Uterus (tissue), 4 donors: ENCODE data around the gene MAMLD1. TPM values are rescaled to one million over a fixed set of nuclear protein-coding genes. Genes with fewer than 3 reads are reported as not detected.

Experiments used
- DNase-seq, 2 donors: peaks; one replicate each; pipeline ENCODE4 v3.0.0-alpha.2; 2019 to 2020
- H3K27ac ChIP-seq, 2 donors: fragments of 200-600 bp; sonication (generic); 1 replicate in 1 of 2; 2 replicates in 1 of 2; pipeline ENCODE4 v1.5.1; 2016 to 2018
- H3K27me3 ChIP-seq, 2 donors: fragments of 200-600 bp; sonication (generic); one replicate each; pipeline ENCODE4 v1.5.1; 2018 to 2019; ENCODE audit warnings: control low read depth in 1 of 2
- H3K36me3 ChIP-seq, 2 donors: fragments of 200-600 bp; sonication (generic); one replicate each; pipeline ENCODE4 v1.5.1; 2019; ENCODE audit warnings: control low read depth in 1 of 2
- H3K4me1 ChIP-seq, 2 donors: fragments of 200-600 bp; sonication (generic); one replicate each; pipeline ENCODE4 v1.5.1; 2018 to 2019; ENCODE audit warnings: control low read depth in 1 of 2
- H3K4me3 ChIP-seq, 2 donors: fragments of 200-600 bp; sonication (generic); 1 replicate in 1 of 2; 2 replicates in 1 of 2; pipeline ENCODE4 v1.5.1; 2018 to 2019; ENCODE audit warnings: mild to moderate bottlenecking in 1 of 2
- H3K9me3 ChIP-seq, 2 donors: fragments of 200-600 bp; sonication (generic); one replicate each; pipeline ENCODE4 v1.5.1; 2019; ENCODE audit warnings: control low read depth in 1 of 2
- CTCF ChIP-seq, 4 experiments: fragments of 200-600 bp in 2 of 4; fragments of 450-650 bp in 2 of 4; sonication (generic) in 2 of 4; IDR thresholded peaks; one replicate each; pipeline ENCODE4 v1.5.1; 2016 to 2019; ENCODE audit warnings: antibody characterized with exemption in 4 of 4, mild to moderate bottlenecking in 2 of 4, moderate library complexity in 1 of 4
- POLR2A ChIP-seq, 2 donors: fragments of 450-650 bp; IDR thresholded peaks; one replicate each; pipeline ENCODE4 v1.6.1; 2016; ENCODE audit warnings: antibody characterized with exemption in 2 of 2, mild to moderate bottlenecking in 1 of 2, moderate library complexity in 1 of 2
- intact Hi-C: fragments of 100-400 bp; cut with DNase I; formaldehyde crosslinking; loops from one replicate; pipeline ENCODE4 v1.15.1; 2023; ENCODE audit warnings: low total_unique reads
- total RNA-seq, 4 donors: library from RNA; depleted of rRNA in 3 of 4; stranded (reverse); fragments of >200 nt in 3 of 4; gene quantifications; one replicate each; pipeline versions ENCODE4 v1.1.0 to v1.2.4, GENCODE V29; 2014 to 2023
- donor health status: DM: yes; HTN: yes; CAD: no.

Gene MAMLD1
- total RNA-seq, 4 donors from 2014 or later: 0.77 to 20.6 (median 2.2) TPM

- intact Hi-C loops: no loop called here
- DNase-seq: no peak
These were observed 126.4 kb downstream of the MAMLD1 start for GRCh38 chrX:150489359-150490015.

GRCh38 chrX:150495496-150495895, 132.4 kb downstream of the MAMLD1 start:
- H3K4me3 ChIP-seq: no peak overlapping the region
- intact Hi-C loops: no loop called here
- H3K27ac ChIP-seq: no peak overlapping the region
- no peaks in the 10 kb centered on the region for H3K4me1 ChIP-seq
- no peaks in the 10 kb centered on the region for H3K36me3 ChIP-seq
- no peaks in the 10 kb centered on the region for H3K27me3 ChIP-seq
- no peak for TF ChIP-seq CTCF (IDR thresholded peaks at IDR 0.05)
- no peak for TF ChIP-seq POLR2A (IDR thresholded peaks at IDR 0.05)
- no peak for DNase-seq
- H3K9me3 ChIP-seq: no peaks in the 10 kb centered on the region

More at GRCh38 chrX:150489359-150490015, 126.4 kb downstream of the MAMLD1 start:
- Histone ChIP-seq H3K27ac (no peak overlapping the region), H3K4me3 (no peak overlapping the region), H3K36me3 (no peaks in the 10 kb centered on the region), H3K9me3 (no peaks in the 10 kb centered on the region), H3K4me1 (no peaks in the 10 kb centered on the region), H3K27me3 (no peaks in the 10 kb centered on the region)
- no peak for TF ChIP-seq POLR2A (IDR thresholded peaks at IDR 0.05)
- TF ChIP-seq CTCF (IDR thresholded peaks at IDR 0.05): no peak

- Histone ChIP-seq H3K27me3 (no peaks in the 10 kb centered on the region), H3K9me3 (no peaks in the 10 kb centered on the region), H3K4me3 (no peak overlapping the region), H3K36me3 (no peaks in the 10 kb centered on the region), H3K4me1 (no peaks in the 10 kb centered on the region), H3K27ac (no peak overlapping the region)
- DNase-seq: no peak
- TF ChIP-seq CTCF (IDR thresholded peaks at IDR 0.05) (no peak), POLR2A (IDR thresholded peaks at IDR 0.05) (no peak)
- intact Hi-C loops: no loop called here
These were observed 136.1 kb downstream of the MAMLD1 start for GRCh38 chrX:150499240-150499639.

GRCh38 chrX:150502091-150502490, 139.0 kb downstream of the MAMLD1 start:
- intact Hi-C loops: no loop called here
- TF ChIP-seq CTCF (IDR thresholded peaks at IDR 0.05) (no peak), POLR2A (IDR thresholded peaks at IDR 0.05) (no peak)

GRCh38 chrX:150502979-150503897, 140.1 kb downstream of the MAMLD1 start:
- intact Hi-C loops: no loop called here
- Histone ChIP-seq H3K4me3 (no peak overlapping the region), H3K4me1 (no peaks in the 10 kb centered on the region), H3K27ac (no peak overlapping the region), H3K36me3 (no peaks in the 10 kb centered on the region), H3K9me3 (no peaks in the 10 kb centered on the region), H3K27me3 (no peaks in the 10 kb centered on the region)
- DNase-seq: no peak
- TF ChIP-seq POLR2A (IDR thresholded peaks at IDR 0.05) (no peak), CTCF (IDR thresholded peaks at IDR 0.05) (no peak)

More at GRCh38 chrX:150502091-150502490, 139.0 kb downstream of the MAMLD1 start:
- Histone ChIP-seq H3K4me1 (no peaks in the 10 kb centered on the region), H3K4me3 (no peak overlapping the region), H3K27ac (no peak overlapping the region), H3K27me3 (no peaks in the 10 kb centered on the region), H3K36me3 (no peaks in the 10 kb centered on the region), H3K9me3 (no peaks in the 10 kb centered on the region)
- no peak for DNase-seq
